ENCODE results near the gene PFKFB3.

PFKFB3 gene

GRCh38 chr10:6215683-6216484, 13.2 kb downstream of the PFKFB3 start:
- no peaks in the 10 kb centered on the region for H3K9me3 ChIP-seq (ENCODE audit: low read length)
- no peak overlapping the region for H3K27ac ChIP-seq (ENCODE audit: low read depth, low read length)
- H3K36me3 ChIP-seq (ENCODE audit: insufficient read depth, low read length) = peaks cover 70% of the 10 kb centered on the region
- no peak overlapping the region for H3K4me3 ChIP-seq (ENCODE audit: low read depth in 1 of 2, low read length in 2 of 2)
- H3K9ac ChIP-seq (ENCODE audit: low read length) = no peak overlapping the region
- peaks cover 15% of the 10 kb centered on the region for H3K4me1 ChIP-seq (ENCODE audit: insufficient read depth, low read length)
- no peaks in the 10 kb centered on the region for H3K27me3 ChIP-seq (ENCODE audit: control insufficient read depth in 1 of 2, insufficient read depth in 2 of 2, low read length in 2 of 2)

- H3K36me3 ChIP-seq (ENCODE audit: insufficient read depth, low read length) = peaks cover 81% of the 10 kb centered on the region
- H3K9me3 ChIP-seq (ENCODE audit: low read length) = no peaks in the 10 kb centered on the region
- no peaks in the 10 kb centered on the region for H3K27me3 ChIP-seq (ENCODE audit: control insufficient read depth in 1 of 2, insufficient read depth in 2 of 2, low read length in 2 of 2)
- H3K4me1 ChIP-seq (ENCODE audit: insufficient read depth, low read length) = peaks cover 5% of the 10 kb centered on the region
- H3K27ac ChIP-seq (ENCODE audit: low read depth, low read length) = no peak overlapping the region
- no peak overlapping the region for H3K9ac ChIP-seq (ENCODE audit: low read length)
- no peak overlapping the region for H3K4me3 ChIP-seq (ENCODE audit: low read depth in 1 of 2, low read length in 2 of 2)
Observed at GRCh38 chr10:6216916-6217315, 14.2 kb downstream of the PFKFB3 start.

- Histone ChIP-seq H3K36me3 (ENCODE audit: insufficient read depth, low read length) (peaks cover 88% of the 10 kb centered on the region), H3K9me3 (ENCODE audit: low read length) (no peaks in the 10 kb centered on the region), H3K27ac (ENCODE audit: low read depth, low read length) (no peak overlapping the region)
Observed at GRCh38 chr10:6217611-6218010, 14.9 kb downstream of the PFKFB3 start.

GRCh38 chr10:6218692-6219493, 16.2 kb downstream of the PFKFB3 start:
- Histone ChIP-seq H3K27ac (ENCODE audit: low read depth, low read length) (no peak overlapping the region), H3K9ac (ENCODE audit: low read length) (no peak overlapping the region)

More at GRCh38 chr10:6217611-6218010, 14.9 kb downstream of the PFKFB3 start:
- Histone ChIP-seq H3K4me3 (ENCODE audit: low read depth in 1 of 2, low read length in 2 of 2) (no peak overlapping the region), H3K4me1 (ENCODE audit: insufficient read depth, low read length) (no peaks in the 10 kb centered on the region), H3K27me3 (ENCODE audit: control insufficient read depth in 1 of 2, insufficient read depth in 2 of 2, low read length in 2 of 2) (no peaks in the 10 kb centered on the region), H3K9ac (ENCODE audit: low read length) (no peak overlapping the region)

GRCh38 chr10:6219494-6219836, 16.7 kb downstream of the PFKFB3 start:
- Histone ChIP-seq H3K4me1 (ENCODE audit: insufficient read depth, low read length) (no peaks in the 10 kb centered on the region), H3K27me3 (ENCODE audit: control insufficient read depth in 1 of 2, insufficient read depth in 2 of 2, low read length in 2 of 2) (no peaks in the 10 kb centered on the region), H3K36me3 (ENCODE audit: insufficient read depth, low read length) (peaks cover 95% of the 10 kb centered on the region), H3K9ac (ENCODE audit: low read length) (no peak overlapping the region), H3K4me3 (ENCODE audit: low read depth in 1 of 2, low read length in 2 of 2) (no peak overlapping the region), H3K9me3 (ENCODE audit: low read length) (no peaks in the 10 kb centered on the region), H3K27ac (ENCODE audit: low read depth, low read length) (no peak overlapping the region)

More at GRCh38 chr10:6218692-6219493, 16.2 kb downstream of the PFKFB3 start:
- H3K36me3 ChIP-seq (ENCODE audit: insufficient read depth, low read length) = peaks cover 95% of the 10 kb centered on the region
- no peaks in the 10 kb centered on the region for H3K9me3 ChIP-seq (ENCODE audit: low read length)
- H3K4me1 ChIP-seq (ENCODE audit: insufficient read depth, low read length) = no peaks in the 10 kb centered on the region
- no peak overlapping the region for H3K4me3 ChIP-seq (ENCODE audit: low read depth in 1 of 2, low read length in 2 of 2)
- H3K27me3 ChIP-seq (ENCODE audit: control insufficient read depth in 1 of 2, insufficient read depth in 2 of 2, low read length in 2 of 2) = no peaks in the 10 kb centered on the region

GRCh38 chr10:6220418-6221191, 17.9 kb downstream of the PFKFB3 start:
- Histone ChIP-seq H3K36me3 (ENCODE audit: insufficient read depth, low read length) (peaks cover 95% of the 10 kb centered on the region), H3K27ac (ENCODE audit: low read depth, low read length) (no peak overlapping the region), H3K4me3 (ENCODE audit: low read depth in 1 of 2, low read length in 2 of 2) (no peak overlapping the region), H3K9me3 (ENCODE audit: low read length) (no peaks in the 10 kb centered on the region), H3K9ac (ENCODE audit: low read length) (no peak overlapping the region), H3K27me3 (ENCODE audit: control insufficient read depth in 1 of 2, insufficient read depth in 2 of 2, low read length in 2 of 2) (no peaks in the 10 kb centered on the region), H3K4me1 (ENCODE audit: insufficient read depth, low read length) (no peaks in the 10 kb centered on the region)

GRCh38 chr10:6221192-6221940, 18.6 kb downstream of the PFKFB3 start:
- Histone ChIP-seq H3K36me3 (ENCODE audit: insufficient read depth, low read length) (peaks cover 96% of the 10 kb centered on the region), H3K27me3 (ENCODE audit: control insufficient read depth in 1 of 2, insufficient read depth in 2 of 2, low read length in 2 of 2) (no peaks in the 10 kb centered on the region), H3K9me3 (ENCODE audit: low read length) (no peaks in the 10 kb centered on the region)

GRCh38 chr10:6221971-6222751, 19.4 kb downstream of the PFKFB3 start:
- Histone ChIP-seq H3K4me3 (ENCODE audit: low read depth in 1 of 2, low read length in 2 of 2) (no peak overlapping the region), H3K27me3 (ENCODE audit: control insufficient read depth in 1 of 2, insufficient read depth in 2 of 2, low read length in 2 of 2) (no peaks in the 10 kb centered on the region), H3K9me3 (ENCODE audit: low read length) (no peaks in the 10 kb centered on the region), H3K9ac (ENCODE audit: low read length) (no peak overlapping the region), H3K36me3 (ENCODE audit: insufficient read depth, low read length) (peaks cover 94% of the 10 kb centered on the region), H3K4me1 (ENCODE audit: insufficient read depth, low read length) (no peaks in the 10 kb centered on the region), H3K27ac (ENCODE audit: low read depth, low read length) (no peak overlapping the region)

More at GRCh38 chr10:6221192-6221940, 18.6 kb downstream of the PFKFB3 start:
- H3K27ac ChIP-seq (ENCODE audit: low read depth, low read length) = no peak overlapping the region
- no peak overlapping the region for H3K4me3 ChIP-seq (ENCODE audit: low read depth in 1 of 2, low read length in 2 of 2)
- no peaks in the 10 kb centered on the region for H3K4me1 ChIP-seq (ENCODE audit: insufficient read depth, low read length)
- H3K9ac ChIP-seq (ENCODE audit: low read length) = no peak overlapping the region

- Histone ChIP-seq H3K4me3 (ENCODE audit: low read depth in 1 of 2, low read length in 2 of 2) (no peak overlapping the region), H3K4me1 (ENCODE audit: insufficient read depth, low read length) (no peaks in the 10 kb centered on the region), H3K36me3 (ENCODE audit: insufficient read depth, low read length) (peaks cover 89% of the 10 kb centered on the region), H3K9ac (ENCODE audit: low read length) (no peak overlapping the region), H3K27me3 (ENCODE audit: control insufficient read depth in 1 of 2, insufficient read depth in 2 of 2, low read length in 2 of 2) (no peaks in the 10 kb centered on the region), H3K9me3 (ENCODE audit: low read length) (no peaks in the 10 kb centered on the region), H3K27ac (ENCODE audit: low read depth, low read length) (no peak overlapping the region)
Observed at GRCh38 chr10:6222755-6223154, 20.0 kb downstream of the PFKFB3 start.

GRCh38 chr10:6223981-6224380, 21.2 kb downstream of the PFKFB3 start:
- Histone ChIP-seq H3K27me3 (ENCODE audit: control insufficient read depth in 1 of 2, insufficient read depth in 2 of 2, low read length in 2 of 2) (no peaks in the 10 kb centered on the region), H3K9me3 (ENCODE audit: low read length) (no peaks in the 10 kb centered on the region), H3K4me3 (ENCODE audit: low read depth in 1 of 2, low read length in 2 of 2) (no peak overlapping the region), H3K36me3 (ENCODE audit: insufficient read depth, low read length) (peaks cover 86% of the 10 kb centered on the region), H3K27ac (ENCODE audit: low read depth, low read length) (no peak overlapping the region), H3K9ac (ENCODE audit: low read length) (no peak overlapping the region), H3K4me1 (ENCODE audit: insufficient read depth, low read length) (no peaks in the 10 kb centered on the region)
